ENCODE results near the gene SPATA13.
"Not testable (repeated sequence)": the region's sequence is repeated elsewhere in the genome, so short reads cannot be mapped to it uniquely, and the experiment has no call there.

SPATA13 gene

GRCh38 chr13:24279327-24280110, 119.0 kb downstream of the SPATA13 start:
- no peak for DNase-seq (ENCODE audit: low read depth)

- DNase-seq (ENCODE audit: low read depth) = no peak
These were observed 120.2 kb downstream of the SPATA13 start for GRCh38 chr13:24280720-24281119.

- no peak for DNase-seq (ENCODE audit: low read depth)
These were observed 120.9 kb downstream of the SPATA13 start for GRCh38 chr13:24281188-24282008.

- DNase-seq (ENCODE audit: low read depth) = no peak
These were observed 121.7 kb downstream of the SPATA13 start for GRCh38 chr13:24282256-24282655.

GRCh38 chr13:24284889-24285565, 124.5 kb downstream of the SPATA13 start:
- DNase-seq (ENCODE audit: low read depth) = no peak

- DNase-seq (ENCODE audit: low read depth) = no peak
These were observed 126.1 kb downstream of the SPATA13 start for GRCh38 chr13:24286624-24287023.

GRCh38 chr13:24287748-24288287, 127.3 kb downstream of the SPATA13 start:
- DNase-seq (ENCODE audit: low read depth) = no peak

GRCh38 chr13:24288870-24289269, 128.3 kb downstream of the SPATA13 start:
- DNase-seq (ENCODE audit: low read depth) = no peak

- DNase-seq (ENCODE audit: low read depth) = no peak
These were observed 129.9 kb downstream of the SPATA13 start for GRCh38 chr13:24290280-24290932.

GRCh38 chr13:24292481-24292880, 132.0 kb downstream of the SPATA13 start:
- no peak for DNase-seq (ENCODE audit: low read depth)

GRCh38 chr13:24293746-24294145, 133.2 kb downstream of the SPATA13 start:
- no peak for DNase-seq (ENCODE audit: low read depth)

- no peak for DNase-seq (ENCODE audit: low read depth)
These were observed 139.1 kb downstream of the SPATA13 start for GRCh38 chr13:24299488-24300114.

GRCh38 chr13:24301434-24301833, 140.9 kb downstream of the SPATA13 start:
- DNase-seq (ENCODE audit: low read depth) = no peak

- DNase-seq (ENCODE audit: low read depth) = no peak
These were observed 141.4 kb downstream of the SPATA13 start for GRCh38 chr13:24301911-24302310.

GRCh38 chr13:24304620-24305019, 144.1 kb downstream of the SPATA13 start:
- no peak for DNase-seq (ENCODE audit: low read depth)

GRCh38 chr13:24306632-24307031, 146.1 kb downstream of the SPATA13 start:
- peak; percentile 9 for DNase-seq (ENCODE audit: low read depth)

- DNase-seq (ENCODE audit: low read depth) = no peak
These were observed 146.9 kb downstream of the SPATA13 start for GRCh38 chr13:24307211-24308067.

GRCh38 chr13:24308068-24308445, 147.5 kb downstream of the SPATA13 start:
- DNase-seq (ENCODE audit: low read depth) = no peak

GRCh38 chr13:24308488-24309020, 148.0 kb downstream of the SPATA13 start:
- DNase-seq (ENCODE audit: low read depth) = no peak

GRCh38 chr13:24309300-24309699, 148.8 kb downstream of the SPATA13 start, which contains the start of gene C1QTNF9:
TSS of gene C1QTNF9 (plus strand) at chr13:24309580. CDS start at chr13:24316004, 6,424 bp downstream.
- not testable (repeated sequence) for DNase-seq (ENCODE audit: low read depth)

All from HS-5 (cell line).